D721Med (cell line): ENCODE data around the gene HCST.

Source experiments
- DNase-seq: peaks from one replicate; pipeline ENCODE4 v3.0.0; 2011; ENCODE audit warnings: low spot score; ENCODE audit not compliant: insufficient read length
- FAIRE-seq: peaks from 2 replicates; lab custom pipeline; 2011; peaks lifted over from hg19 to GRCh38; lab: Jason Lieb, UNC
- TF ChIP-seq, protein P1 (sequence below): IDR thresholded peaks from 2 replicates; pipeline ENCODE4 v1.5.1; 2012; ENCODE audit warnings: mild to moderate bottlenecking, control low read depth; ENCODE audit not compliant: insufficient read depth; ENCODE audit errors: missing control alignments

HCST gene

DNA sequence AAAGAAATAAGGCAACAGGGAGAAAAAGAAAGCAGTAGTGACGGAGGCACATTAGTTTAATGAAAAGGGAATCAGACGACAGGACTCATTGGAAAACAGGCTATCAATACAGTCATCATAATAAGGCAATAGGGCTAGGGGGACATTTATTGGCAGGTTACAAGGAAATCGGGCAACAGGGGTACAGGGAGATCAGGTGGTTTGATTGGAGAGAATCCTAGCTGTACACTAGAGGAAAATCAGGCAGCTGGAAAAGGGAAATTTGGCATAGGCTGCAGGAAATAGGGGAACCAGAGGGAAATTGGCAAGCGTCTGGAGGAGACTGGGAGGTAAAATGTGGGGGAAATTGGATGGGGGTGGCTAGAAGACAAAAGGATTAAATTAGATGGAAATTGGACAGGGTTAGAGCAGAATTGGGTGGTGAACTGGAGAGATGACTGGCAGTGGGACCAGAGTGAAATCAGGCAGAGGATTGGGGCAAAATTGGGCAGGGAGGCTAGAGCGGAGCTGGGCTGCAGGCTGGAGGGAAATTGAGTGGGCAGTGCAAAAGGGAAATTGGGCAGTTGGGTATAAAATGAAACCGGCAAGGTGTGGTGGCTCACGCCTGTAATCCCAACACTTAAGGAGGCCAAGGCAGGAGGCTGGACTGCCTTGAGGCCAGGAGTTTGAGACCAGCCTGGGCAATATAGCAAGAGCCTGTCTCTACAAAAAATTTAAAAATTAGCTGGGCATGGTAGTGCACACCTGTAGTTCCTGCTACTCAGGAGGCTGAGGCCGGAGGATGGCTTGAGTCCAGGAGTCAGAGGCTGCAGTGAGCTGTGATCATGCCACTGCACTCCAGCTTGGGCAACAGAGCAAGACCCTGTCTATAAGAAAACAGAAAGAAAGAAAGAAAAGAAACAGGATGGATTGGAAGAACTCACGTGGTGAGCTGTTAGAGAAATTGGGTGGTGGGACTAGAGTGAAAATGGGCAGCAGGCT is 41.3 kb downstream of the HCST start:
- DNase-seq (no peak), FAIRE-seq (no peak)
- TF ChIP-seq, protein P1, sequence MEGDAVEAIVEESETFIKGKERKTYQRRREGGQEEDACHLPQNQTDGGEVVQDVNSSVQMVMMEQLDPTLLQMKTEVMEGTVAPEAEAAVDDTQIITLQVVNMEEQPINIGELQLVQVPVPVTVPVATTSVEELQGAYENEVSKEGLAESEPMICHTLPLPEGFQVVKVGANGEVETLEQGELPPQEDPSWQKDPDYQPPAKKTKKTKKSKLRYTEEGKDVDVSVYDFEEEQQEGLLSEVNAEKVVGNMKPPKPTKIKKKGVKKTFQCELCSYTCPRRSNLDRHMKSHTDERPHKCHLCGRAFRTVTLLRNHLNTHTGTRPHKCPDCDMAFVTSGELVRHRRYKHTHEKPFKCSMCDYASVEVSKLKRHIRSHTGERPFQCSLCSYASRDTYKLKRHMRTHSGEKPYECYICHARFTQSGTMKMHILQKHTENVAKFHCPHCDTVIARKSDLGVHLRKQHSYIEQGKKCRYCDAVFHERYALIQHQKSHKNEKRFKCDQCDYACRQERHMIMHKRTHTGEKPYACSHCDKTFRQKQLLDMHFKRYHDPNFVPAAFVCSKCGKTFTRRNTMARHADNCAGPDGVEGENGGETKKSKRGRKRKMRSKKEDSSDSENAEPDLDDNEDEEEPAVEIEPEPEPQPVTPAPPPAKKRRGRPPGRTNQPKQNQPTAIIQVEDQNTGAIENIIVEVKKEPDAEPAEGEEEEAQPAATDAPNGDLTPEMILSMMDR: no peak

DNA sequence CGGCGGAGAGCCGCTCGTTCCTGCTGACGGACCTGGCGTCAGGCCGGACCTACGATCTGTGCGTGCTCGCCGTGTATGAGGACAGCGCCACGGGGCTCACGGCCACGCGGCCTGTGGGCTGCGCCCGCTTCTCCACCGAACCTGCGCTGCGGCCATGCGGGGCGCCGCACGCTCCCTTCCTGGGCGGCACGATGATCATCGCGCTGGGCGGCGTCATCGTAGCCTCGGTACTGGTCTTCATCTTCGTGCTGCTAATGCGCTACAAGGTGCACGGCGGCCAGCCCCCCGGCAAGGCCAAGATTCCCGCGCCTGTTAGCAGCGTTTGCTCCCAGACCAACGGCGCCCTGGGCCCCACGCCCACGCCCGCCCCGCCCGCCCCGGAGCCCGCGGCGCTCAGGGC is 42.2 kb downstream of the HCST start:
- FAIRE-seq (no peak), DNase-seq (no peak)
- TF ChIP-seq, protein P1: no peak

GRCh38 chr19:35945121-35945790 is 42.9 kb downstream of the HCST start:
- DNase-seq: no peak
- FAIRE-seq: no peak
- TF ChIP-seq, protein P1: no peak

- FAIRE-seq (no peak), DNase-seq (no peak)
- TF ChIP-seq, protein P1: no peak
These were observed 43.9 kb downstream of the HCST start for GRCh38 chr19:35946203-35946602.

DNA sequence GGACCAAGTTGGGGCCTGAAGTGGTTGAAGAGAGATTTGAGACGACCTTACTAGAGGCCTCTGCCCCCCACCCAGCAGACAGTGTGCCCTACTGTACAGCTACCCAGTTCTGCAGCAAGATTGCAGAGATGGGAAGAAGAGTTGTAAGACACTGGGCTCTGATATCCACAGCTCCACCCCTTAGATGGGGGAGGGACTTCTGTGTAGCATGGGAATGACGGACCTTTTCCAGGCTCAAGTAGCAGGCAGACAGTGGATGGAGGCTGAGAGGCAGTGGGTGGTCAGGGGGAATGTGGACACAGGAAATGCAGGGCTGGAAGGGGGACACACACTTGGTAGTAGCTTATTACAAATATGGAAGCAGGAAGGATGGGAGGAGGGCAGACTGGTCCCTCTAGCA is 46.8 kb downstream of the HCST start:
- TF ChIP-seq, protein P1: no peak
- DNase-seq (no peak), FAIRE-seq (no peak)
